Daoy (cell line): Measurements from ENCODE around the gene RIF1. TPM values are rescaled to one million over a fixed set of nuclear protein-coding genes. Genes with fewer than 3 reads are reported as not detected.

Source experiments
- DNase-seq: peaks from one replicate; pipeline ENCODE4 v3.0.0-alpha.2; 2015; ENCODE audit warnings: low read depth
- total RNA-seq: library from RNA; depleted of rRNA; stranded (reverse); fragments of >200 nt; shearing (Covaris generic); gene quantifications from 2 replicates; pipeline ENCODE4 v1.2.3, GENCODE V29; 2014; rRNA removed

The RIF1 gene
- total RNA-seq, 1 experiment from 2014 or later: 45.9 TPM

DNA sequence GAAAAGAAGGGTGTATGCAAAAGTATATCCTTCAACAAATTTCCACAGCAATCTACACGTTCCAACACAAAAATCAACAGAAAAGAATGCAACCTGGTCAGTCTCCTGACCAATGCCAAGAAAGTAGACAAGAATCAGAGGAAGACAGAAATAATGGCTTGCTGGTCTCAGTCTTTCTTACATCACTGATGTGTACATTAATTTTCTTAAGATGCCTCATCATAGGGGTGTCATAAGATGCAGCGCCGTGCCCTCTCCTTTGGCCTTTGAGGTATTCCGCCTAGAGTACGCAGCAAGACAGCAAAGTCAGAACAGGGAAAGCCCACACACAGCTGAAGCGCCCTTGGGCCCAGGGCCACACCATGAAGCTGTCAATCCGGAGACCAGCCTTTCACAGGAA lies 112.9 kb downstream of the RIF1 start:
- no peak for DNase-seq

- DNase-seq: no peak
Observed at GRCh38 chr2:151523850-151524249, 114.1 kb downstream of the RIF1 start.

DNA sequence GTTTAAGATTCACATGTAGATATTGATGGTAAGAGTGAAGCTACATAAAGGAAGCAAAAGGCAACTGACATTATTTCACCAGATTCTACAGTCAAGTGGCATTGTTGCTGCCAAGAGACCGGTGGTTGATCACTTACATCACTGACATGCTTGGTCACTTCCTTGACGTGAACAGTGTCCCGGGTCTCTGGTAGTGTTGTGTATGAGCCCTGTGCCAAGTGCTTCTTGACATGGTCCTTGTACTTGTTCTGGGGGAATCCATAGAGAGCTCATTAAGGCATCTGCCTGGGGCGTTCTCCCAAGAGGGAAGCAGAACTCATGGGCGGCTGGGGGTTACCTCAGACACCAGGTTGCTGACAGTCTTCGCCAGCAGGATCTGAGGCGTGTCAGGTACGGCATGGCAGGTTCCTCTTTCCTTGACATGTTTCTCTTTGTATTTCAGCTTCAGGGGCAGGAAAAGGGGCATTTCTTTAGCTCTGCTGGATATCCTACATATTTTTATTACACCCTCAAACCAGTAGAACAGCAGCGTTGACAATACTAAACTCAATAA lies 116.2 kb downstream of the RIF1 start:
- no peak for DNase-seq

DNA sequence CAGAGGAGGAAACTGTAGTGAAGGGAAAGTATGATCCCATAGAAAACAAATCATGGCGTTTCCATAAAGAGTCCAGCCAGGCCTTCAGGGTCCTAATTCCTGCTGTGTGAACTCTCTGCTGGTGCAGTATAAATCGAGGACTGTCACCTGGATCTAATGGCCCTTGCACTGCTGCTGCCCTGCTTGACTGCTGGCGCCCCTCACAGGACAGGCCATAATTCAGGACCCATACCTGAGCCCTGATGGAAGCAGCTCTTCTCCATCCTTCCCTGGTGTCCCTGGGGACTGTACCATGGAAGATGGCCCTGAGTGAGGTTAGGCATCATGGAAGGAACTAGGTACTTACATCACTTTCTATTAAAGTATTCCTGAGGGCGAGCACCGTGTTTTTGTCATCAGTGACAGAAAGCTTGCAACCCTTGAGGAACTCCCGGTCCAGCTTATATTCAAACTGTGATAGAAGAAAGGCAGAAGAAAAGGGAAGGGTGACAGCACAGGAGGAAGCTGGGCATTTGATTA lies 116.9 kb downstream of the RIF1 start:
- DNase-seq: no peak

Other genes with a start within 250 kb of the RIF1 start
- 0.57 and 0.83 TPM in 2 replicates for gene RBM43, start 148.0 kb upstream of the RIF1 start, total RNA-seq
- gene NMI, start 120.2 kb upstream of the RIF1 start, total RNA-seq: 32.9 and 39.1 TPM in 2 replicates
- 2.4 and 3.2 TPM in 2 replicates for gene TNFAIP6, start 52.3 kb upstream of the RIF1 start, total RNA-seq